Activated T-cell treated with anti-CD3 and anti-CD28 coated beads for 1 hour (primary cell): ENCODE results near the gene UHRF2.
"Not testable (repeated sequence)": the region's sequence is repeated elsewhere in the genome, so short reads cannot be mapped to it uniquely, and the experiment has no call there.

Experiments
- DNase-seq: peaks from one replicate; pipeline ENCODE4 v3.0.0-alpha.2; 2020; ENCODE audit warnings: low read depth

Gene UHRF2, protein sequence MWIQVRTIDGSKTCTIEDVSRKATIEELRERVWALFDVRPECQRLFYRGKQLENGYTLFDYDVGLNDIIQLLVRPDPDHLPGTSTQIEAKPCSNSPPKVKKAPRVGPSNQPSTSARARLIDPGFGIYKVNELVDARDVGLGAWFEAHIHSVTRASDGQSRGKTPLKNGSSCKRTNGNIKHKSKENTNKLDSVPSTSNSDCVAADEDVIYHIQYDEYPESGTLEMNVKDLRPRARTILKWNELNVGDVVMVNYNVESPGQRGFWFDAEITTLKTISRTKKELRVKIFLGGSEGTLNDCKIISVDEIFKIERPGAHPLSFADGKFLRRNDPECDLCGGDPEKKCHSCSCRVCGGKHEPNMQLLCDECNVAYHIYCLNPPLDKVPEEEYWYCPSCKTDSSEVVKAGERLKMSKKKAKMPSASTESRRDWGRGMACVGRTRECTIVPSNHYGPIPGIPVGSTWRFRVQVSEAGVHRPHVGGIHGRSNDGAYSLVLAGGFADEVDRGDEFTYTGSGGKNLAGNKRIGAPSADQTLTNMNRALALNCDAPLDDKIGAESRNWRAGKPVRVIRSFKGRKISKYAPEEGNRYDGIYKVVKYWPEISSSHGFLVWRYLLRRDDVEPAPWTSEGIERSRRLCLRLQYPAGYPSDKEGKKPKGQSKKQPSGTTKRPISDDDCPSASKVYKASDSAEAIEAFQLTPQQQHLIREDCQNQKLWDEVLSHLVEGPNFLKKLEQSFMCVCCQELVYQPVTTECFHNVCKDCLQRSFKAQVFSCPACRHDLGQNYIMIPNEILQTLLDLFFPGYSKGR

GRCh38 chr9:6412487-6413364 lies at the start of gene UHRF2:
Gene UHRF2, plus strand, starts transcription at chr9:6413199. Its CDS starts 292 bp downstream, at chr9:6413491.
- peak; percentile 99 for DNase-seq

DNA sequence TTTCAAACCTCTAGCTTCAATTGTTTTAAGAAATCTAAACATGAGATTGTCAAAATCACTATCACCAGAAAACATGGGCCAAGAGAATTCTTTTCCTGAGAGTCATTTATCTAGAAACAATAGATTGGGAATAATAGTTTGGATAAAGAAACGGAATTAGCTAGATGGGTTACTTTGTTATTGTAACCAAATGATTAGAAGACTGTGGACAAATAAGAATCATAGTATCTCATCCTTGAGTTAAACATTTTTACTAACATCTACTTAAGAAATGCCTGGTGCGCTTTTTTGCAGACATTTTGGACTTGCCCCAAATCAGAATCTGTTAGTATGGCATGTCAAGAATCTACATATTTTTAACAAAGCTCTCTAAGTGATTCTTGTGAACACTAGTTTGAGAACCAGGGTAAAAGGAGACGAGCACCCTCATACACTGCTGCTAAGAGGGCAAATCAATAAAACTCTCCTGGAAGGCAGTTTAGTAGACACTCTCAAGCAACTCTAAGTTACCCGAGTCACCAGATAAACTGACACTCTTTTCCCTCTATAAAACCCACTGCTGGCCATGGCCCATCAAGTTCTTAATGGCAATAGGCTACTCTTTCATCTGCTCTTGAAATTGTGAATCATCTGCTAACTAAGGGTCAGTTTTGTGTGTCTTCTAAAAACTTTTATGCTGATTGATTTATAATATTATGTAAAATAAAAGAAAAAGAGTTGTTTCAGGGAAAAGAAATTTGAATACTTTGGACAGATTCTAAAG lies 45.7 kb upstream of the UHRF2 start:
- no peak for DNase-seq

DNA sequence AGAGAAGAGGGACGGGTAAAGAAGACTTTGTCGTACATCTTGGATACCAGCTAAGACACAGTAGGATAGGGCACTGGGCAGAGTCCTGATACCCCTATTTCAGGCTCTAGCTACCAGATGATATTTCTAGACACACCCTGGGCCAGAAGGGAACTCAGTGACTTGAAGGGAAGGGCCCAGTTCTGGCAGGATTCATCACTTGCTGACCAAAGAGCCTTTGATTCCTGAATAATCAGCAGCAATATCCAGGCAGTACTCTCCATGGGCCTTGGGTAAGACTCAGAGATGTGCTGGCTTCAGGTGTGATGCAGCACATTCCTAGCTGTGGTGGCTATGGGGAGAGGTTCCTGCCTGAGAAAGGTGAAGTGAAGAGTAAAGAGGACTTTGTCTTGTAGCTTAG lies 44.2 kb upstream of the UHRF2 start:
- no peak for DNase-seq

GRCh38 chr9:6381477-6382012 lies 31.5 kb upstream of the UHRF2 start:
- DNase-seq: not testable (repeated sequence)

DNA sequence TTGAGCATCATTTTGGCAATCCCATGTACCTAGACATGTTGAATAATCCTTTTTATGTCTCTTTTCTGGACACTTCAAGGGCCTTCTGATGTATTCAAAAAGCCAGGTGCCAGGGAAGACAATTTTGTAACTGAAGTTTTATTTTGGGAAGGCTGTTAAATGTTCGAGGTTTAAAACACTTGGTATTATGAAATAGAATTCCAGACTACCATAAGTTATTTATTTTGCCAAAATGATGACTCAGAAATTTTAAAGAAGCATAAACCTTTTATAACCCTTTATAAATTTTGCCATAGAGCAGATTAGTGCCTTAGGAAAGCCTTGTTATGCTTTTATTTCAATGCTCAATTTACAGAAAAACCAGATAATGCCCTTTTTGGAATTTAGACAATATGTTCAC lies 30.3 kb upstream of the UHRF2 start:
- DNase-seq: no peak

GRCh38 chr9:6383551-6384225 lies 29.3 kb upstream of the UHRF2 start:
- DNase-seq: no peak

DNA sequence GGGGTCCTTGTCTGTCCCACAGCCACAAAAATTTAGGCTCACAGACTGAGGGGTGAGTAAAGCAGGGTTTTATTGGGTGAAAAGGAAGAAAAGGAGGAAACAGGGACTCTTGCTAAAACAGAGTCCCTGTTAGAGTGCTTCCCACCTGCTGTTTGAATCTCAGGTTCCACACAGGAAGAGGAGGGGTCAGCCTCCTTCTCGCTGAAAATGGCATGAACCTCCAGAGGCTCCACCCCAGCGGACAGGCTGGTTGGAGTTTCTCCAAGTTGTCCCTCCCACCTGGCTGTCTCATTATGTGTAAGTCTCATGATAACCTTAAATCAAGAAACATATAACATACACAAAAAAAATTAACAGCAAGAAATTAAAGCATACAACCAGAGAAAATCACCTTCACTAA lies 28.3 kb upstream of the UHRF2 start:
- no peak for DNase-seq

GRCh38 chr9:6399071-6399470 lies 13.9 kb upstream of the UHRF2 start:
- no peak for DNase-seq

DNA sequence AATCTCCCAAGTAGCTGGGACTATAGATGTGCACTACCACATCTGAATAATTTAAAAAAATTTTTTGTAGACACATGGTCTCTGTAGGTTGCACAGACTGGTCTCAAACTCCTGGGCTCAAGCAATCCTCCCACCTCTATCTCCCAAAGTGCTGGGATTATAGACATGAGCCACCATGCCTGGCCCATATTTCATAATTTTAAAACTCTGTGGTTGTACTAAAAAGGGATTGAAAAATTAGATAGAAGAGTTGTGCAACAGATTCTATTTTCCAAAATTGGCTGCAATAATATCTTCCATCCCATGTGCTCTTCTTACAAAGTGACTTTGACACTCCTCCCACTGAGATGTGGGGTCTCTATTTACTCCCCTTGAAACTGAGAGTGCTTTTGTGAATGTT lies 7.6 kb upstream of the UHRF2 start:
- DNase-seq: no peak

DNA sequence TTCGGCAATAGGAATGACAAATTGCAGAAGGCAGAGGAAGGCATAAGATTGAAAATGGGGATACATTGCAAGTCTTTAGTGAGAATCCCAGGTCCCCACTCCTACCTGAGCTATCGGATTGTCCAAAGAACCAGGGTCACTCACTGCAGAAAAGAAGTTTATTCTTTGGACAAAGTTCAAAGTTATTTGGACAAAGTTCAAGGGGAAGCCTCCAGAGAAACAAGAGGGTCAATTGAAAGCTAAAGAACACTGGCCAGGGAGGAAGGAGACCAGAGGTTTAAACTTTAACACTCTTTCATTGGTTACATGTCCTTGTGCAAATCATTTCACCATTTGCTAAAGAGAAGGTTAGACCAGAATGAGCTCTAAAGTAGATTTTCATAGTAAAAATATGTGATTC lies 5.2 kb upstream of the UHRF2 start:
- DNase-seq: no peak

- no peak for DNase-seq
These were observed 4.7 kb upstream of the UHRF2 start for GRCh38 chr9:6408320-6408719.

- no peak for DNase-seq
These were observed 3.2 kb upstream of the UHRF2 start for GRCh38 chr9:6409811-6410210.

- DNase-seq: no peak
These were observed 2.4 kb upstream of the UHRF2 start for GRCh38 chr9:6410633-6411032.

- peak; percentile 17 for DNase-seq
These were observed 607 bp downstream of the UHRF2 start for GRCh38 chr9:6413365-6414246.

DNA sequence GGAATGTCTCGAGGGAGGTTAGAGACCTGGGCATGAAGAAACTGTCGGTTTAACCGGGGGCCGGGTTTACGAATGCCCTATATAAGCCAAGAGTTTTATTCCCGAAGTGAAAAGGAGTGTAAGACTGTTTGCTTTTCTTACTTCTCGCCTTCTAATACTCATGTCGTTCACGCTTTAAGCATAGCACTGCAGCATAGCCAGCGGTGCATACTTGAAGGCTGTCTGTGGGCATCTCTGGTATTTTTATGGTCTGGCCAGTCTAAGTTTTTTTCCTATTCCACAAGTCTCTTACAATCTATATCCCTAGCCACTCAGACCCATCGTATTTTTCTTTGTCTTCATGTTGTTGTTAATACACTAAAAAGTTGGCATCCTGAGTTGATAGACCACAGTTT lies 1.2 kb downstream of the UHRF2 start:
- DNase-seq: no peak

DNA sequence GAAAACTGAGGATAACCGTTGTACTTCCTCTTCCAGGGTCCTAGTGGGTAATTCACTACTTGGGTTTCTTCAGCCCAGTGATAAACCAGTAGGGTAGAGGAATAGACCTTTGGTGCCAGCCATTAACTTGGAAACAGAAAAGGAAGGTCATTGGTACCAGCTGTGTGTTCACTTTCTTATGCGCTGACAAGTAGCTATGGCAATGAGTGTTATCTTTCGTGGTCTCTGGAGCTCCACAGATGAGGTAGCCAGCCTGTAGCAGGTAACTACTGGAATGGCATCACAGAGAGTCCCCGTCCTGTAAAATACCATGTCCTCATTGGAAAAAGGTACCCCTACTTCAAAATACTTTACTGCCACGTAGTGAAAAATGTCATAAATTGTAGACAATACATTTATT lies 2.3 kb downstream of the UHRF2 start:
- no peak for DNase-seq

- DNase-seq: no peak
These were observed 4.2 kb downstream of the UHRF2 start for GRCh38 chr9:6417186-6417585.

DNA sequence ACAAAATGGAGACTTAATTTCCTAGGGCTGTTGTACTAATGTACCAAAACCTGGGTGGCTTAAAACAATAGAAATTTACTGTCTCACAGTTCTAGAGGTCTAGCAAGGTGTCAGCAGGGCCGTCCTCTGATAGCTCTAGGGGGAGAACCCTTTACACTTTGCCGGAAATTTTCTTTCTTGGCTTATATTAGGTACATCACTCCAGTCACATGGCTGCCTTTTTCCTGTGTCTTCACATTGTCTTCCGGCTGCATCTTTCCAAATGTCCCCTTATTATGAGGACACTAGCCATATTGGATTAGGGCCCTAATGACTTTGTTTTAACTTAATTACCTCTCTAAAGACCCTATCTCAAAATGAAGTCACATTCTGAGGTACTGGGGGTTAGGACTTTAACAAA lies 5.8 kb downstream of the UHRF2 start:
- DNase-seq: no peak

DNA sequence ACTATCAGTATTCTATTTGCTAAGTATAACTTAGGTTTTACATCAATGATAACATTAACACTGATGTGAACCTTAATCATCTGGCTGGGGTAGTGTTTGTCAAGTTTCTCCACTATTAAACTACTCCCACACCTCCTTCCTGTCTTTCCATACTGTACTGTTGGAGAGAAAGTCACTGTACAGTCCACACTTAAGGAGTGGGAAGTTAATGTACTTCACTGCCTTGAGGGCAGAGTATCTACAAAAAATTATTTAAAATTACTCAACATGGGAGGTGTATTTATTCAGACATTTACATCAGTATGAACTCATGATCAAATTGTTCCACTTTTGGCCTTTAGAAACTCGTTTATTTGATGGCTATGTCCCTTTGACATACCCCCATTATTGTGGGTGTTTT lies 11.9 kb downstream of the UHRF2 start:
- no peak for DNase-seq

DNA sequence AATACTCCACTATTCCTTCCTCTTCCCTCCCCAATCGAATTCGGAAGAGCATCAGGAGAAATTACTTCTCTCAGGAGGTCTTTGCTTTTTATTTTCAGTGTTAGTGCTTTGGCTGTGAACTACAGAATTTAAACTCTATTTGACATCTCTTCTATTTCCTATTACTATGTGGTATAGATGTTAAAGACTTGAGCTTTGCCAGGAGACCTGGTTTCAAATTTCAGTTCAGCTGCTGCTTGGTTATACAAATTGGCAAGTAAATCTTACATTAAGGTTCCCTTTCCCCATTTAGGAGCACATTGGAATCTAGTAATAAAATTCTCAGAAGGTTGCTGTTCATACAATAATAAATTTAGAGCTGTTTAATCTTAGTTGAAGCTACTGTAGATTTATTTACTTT lies 13.1 kb downstream of the UHRF2 start:
- no peak for DNase-seq
